Left hindlimb (tissue), 1 donor: ENCODE results near the gene PRMT1.

Experiments
- DNase-seq: peaks from one replicate; pipeline ENCODE4 v3.0.0-alpha.2; 2018

Gene PRMT1

DNA sequence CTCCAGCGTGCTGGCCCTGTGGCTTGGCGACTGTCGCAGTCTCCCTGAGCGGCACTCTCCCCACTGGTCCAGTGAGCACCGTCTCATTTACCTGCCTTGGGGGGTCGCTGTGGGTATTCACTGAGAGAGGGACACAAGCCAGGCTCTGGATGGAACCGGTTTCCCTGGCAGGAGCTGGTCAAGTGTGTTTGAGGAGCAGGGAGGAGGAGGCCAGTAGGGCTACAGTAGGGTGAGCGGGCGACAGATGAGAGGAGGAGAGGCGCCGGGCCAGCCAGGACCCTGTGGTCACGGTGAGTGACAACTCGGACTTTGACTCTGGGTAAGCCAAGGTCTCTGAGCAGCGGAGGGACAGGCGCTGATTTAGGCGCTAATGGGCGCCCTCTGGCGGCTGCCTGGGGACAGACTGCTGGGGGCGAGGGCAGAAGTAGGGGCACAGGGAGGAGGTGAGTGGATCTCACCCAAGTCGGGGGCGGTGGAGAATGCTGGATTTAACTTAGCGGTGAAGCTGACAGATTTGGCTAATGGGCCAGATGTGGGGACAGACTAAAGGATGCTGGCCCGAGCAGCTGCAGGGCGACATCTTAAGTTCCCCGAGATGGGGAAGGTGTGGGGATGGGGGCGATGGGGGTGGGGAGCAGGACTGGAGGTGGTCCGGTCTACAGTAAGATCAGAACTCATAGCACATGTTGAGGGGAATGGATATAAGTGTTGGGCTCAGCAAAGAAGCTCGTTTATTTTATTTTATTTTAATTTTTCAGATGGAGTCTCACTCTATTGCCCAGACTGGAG is 4.7 kb upstream of the PRMT1 start:
- DNase-seq, result no peak

DNA sequence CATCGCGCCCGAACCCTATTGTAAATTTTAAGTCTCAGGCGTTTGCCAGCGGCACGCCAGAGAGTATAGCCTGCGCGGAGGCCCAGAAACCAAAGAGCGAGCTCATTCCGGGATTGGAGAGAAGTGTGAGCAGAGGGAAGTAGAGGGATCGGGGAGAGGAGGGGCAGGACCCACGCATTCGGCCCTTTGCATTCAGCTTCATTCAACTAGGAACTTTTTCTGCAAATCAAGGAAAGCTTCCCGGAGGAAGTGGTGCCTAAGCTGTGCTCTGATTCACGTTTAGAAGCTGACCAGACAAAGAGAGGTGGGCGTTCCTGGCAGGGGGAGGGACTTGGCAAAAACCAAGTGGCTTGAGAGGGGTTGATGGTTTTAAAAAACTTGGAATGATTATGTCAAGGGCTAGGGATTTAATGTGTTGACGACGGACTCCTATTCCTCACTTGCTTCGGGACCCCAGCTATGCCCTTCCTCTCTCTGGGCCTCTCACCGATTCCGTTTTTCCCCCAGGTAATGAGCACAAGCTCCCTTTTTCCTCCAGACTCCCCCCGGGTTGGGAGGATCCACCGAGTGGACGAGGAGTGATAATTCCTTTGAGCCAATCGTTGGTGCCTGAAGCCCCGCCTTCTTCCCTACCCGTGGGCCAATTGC is 811 bp upstream of the PRMT1 start:
- no peak for DNase-seq

DNA sequence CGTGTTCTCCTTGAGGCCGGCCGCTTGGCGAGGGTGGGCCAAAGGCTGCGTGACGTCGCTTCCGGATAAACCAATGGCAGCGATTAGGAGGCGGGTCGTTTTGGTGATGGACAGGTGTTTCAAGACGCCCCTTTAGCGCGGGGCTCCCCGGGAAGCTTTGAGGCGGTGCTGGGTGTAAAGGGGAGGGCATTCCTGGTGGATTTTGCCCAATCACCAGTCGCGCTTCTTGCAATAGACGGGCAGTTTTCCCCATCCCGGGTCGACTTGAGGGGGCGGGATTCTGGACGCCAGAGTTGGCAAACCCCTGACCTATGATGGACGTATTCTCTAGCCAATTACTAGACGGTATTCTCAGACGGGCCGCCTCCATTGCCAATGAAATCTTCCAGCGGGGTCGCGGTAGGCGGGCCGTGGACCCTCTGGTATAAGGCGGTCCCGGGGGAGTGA is 264 bp upstream of the PRMT1 start:
- peak; percentile 100 for DNase-seq

DNA sequence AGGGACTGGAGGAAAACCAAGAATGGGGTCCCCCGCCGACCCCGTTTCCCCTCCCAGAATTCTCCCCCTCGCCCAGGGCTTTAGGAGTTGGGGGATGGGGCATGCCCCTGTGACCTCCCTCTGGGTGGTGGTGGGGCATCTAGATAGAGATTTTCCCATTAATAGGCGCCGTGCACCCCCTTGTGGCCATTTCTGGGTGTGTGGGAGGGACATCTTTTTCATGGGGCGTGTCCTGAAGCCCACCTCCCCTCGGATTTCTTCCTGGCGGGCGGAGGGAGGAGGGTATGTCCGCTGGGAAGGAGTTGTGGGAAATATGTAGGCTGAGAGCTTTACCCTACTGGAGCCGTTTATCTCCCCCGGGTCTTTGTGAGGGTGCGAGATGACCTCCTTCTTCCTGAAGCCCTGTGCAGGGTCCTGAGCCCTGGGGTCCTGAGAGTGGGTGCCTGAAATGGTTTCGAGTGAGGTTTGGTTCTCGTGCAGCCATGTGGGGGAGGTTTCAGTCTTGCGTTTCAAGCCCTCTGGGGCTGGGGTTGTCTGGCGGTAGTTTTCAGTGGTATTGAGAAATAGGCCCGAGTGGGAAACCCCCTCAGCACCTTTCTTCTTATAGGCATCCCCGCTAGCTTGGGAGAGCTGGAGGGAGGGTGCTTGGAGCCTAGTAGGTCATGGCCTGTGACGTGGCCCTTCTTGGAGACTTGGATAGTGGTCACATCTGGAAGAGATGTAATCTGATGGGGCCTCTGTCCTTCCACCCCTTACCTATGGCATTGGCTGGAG is 1.0 kb downstream of the PRMT1 start:
- DNase-seq, result peak; percentile 87

DNA sequence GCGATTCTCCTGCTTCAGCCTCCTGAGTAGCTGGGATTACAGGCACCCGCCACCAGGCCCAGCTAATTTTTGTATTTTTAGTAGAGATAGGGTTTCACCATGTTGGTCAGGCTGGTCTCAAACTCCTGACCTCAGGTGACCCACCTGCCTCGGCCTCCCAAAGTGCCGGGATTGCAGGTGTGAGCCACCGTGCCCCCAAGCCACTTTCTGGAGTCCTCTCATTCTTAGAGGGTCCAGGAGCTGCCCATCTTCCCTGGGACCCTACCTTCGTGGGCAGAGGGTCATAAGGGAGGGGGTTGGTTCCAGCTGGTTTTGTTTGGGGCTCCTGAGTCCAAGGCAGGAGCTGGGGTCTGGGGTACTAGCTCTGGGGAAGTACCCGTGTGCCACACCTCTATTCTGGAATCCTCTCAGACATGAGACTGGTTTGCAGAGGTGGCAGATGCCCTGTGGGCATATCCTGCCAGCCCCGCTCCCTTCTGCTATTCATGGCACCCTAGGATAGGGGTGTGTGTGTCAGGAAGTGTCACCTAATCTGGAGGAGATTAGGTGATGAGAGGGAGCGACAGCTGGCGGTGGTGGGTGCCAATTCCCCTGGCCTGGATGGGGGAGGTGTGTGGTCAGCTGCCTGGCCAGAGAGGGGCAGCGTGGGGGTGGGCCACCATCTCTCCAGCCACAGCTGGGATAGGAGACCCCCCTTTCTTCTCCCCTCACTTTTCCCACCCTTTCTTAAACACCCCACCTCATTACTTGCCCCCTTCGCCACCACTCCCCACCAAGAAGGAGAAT is 2.1 kb downstream of the PRMT1 start:
- no peak for DNase-seq

DNA sequence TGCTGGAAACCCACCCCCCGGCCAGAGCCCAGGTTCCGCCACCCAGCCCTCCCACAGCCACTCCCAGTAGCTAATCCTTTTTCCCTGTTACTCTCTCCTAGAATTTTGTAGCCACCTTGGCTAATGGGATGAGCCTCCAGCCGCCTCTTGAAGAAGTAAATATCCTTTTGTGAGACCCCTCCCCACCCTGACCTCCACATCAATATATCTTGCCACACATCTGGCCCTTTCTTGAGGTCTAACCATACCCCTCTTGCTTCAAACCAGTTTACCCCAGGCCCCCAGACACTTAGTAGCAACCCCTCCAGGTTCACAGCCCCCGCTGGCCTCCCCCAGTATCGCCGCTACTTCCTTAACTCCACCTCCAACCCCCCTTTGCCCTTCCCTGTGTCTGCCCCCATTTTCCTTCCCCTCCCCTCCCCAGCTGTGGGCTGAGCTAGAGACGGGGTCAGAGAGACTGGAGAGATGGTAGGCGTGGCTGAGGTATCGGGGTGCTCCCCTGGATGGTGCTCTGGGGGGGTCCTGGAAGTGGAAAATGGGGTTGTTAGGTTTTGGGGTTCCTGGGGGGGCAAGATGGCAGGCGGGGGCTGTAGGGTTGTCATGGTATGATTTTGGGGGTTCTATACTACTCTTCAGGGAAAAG is 2.8 kb downstream of the PRMT1 start:
- DNase-seq, result no peak

DNA sequence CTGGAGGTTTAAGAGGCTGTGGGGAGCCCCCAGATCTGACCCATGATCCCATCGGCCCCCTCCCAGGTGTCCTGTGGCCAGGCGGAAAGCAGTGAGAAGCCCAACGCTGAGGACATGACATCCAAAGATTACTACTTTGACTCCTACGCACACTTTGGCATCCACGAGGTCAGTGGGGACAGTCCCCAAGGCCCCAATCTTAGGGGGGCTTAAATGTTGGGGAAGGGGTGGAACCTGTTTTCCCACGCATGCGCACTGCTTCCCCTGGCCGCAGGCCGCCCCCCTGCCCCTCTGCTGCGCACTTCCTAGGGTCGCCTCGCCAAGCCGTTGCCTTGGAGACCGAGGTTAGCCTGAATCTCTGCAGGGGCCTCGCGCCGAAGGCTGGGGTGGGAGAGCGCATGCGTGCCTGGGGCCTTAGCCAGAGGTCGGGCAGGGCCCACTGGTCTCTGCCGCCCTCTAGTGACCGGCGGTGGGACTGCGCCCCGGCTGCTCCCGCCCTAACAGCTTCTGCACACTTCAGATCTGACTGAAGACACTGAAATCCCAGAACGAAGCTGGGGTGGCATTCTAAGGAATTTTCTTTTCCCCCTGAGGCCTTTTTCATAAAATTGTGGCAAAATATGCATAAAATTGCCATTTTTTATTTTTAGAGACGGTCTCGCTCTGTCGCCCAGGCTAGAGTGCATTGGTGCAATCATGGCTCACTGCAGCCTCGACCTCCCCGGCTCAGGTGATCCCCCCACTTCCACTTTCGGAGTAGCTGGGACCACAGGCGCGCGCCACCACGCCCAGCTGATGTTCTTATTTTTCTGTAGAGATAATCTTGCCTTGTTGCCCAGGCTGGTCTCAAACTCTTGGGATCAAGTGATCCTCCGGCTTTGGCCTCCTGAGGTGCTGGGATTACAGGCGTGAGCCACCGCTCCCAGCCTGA is 3.6 kb downstream of the PRMT1 start:
- peak; percentile 95 for DNase-seq

DNA sequence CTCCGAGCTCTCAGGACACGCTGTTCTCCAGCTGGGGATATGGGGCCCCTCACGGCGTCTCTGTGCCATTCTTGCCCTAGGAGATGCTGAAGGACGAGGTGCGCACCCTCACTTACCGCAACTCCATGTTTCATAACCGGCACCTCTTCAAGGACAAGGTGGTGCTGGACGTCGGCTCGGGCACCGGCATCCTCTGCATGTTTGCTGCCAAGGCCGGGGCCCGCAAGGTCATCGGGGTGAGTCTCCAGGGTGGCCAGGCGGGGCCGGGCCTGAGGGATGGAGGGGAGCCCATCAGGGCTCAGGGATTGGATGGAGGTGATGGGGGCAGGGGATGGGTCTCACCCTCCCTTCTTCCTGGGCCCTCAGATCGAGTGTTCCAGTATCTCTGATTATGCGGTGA is 4.8 kb downstream of the PRMT1 start:
- no peak for DNase-seq

DNA sequence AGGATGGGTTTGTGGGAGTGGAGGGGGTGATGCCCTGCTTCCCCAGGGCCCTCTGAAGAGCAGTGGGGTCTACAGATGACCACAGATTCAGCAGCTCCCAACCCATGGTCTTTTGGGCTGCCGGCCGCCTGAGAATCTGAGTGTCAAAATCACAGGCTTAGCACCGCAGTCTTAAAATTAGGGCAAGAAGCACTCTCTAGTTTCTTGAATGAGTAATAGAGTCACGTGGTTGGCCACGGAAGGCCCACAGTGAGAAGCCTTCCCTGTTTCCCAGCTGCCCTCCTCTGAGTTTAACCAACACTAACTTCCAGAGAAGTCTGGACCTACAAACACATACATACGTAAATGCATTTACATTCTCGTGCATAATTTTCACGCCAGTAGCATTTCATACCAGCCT is 5.2 kb downstream of the PRMT1 start:
- DNase-seq, result no peak

DNA sequence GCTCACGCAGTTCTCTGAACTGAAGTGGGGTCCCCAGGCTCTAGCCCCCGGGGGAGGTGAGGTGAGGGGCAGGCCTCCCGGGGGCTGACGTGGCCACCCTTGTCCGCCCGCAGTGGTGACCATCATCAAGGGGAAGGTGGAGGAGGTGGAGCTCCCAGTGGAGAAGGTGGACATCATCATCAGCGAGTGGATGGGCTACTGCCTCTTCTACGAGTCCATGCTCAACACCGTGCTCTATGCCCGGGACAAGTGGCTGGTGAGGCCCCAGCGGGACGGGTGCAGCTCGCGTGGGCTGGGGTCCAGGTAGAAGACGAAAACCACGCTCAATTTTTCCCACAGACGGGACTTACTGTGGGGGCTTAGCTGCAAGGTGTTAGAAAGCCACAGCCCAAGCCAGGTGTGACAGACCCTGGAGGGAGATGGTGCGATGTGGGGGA is 6.8 kb downstream of the PRMT1 start:
- no peak for DNase-seq

DNA sequence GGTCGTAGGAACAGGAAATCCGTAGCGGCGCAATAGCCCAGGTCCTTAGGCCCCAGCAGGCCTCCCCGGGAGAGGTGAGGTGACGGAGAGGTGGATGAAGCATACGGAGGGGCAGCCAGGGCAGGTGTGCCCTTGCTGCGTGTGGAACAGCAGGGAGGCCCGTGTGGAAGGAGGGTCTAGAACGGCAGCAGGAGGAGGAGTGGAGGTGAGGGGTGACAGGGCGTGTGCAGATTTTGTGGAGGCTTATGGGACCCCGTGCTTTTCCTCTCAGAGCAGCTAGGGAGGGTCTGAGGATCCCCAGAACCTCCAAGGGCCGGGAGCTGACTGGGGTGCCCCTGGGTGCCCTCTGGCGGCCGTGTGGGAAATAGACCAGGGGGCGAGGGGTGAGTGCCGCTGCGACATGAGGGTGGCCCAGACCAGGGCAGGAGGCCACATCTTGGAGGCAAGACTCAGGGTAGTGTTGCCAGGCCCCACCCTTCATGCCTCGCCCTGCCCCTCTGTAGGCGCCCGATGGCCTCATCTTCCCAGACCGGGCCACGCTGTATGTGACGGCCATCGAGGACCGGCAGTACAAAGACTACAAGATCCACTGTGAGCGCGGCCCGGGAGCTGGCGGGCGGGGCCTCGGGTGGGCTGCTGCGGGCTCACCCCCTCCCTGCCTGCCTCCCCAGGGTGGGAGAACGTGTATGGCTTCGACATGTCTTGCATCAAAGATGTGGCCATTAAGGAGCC is 7.3 kb downstream of the PRMT1 start:
- no peak for DNase-seq

DNA sequence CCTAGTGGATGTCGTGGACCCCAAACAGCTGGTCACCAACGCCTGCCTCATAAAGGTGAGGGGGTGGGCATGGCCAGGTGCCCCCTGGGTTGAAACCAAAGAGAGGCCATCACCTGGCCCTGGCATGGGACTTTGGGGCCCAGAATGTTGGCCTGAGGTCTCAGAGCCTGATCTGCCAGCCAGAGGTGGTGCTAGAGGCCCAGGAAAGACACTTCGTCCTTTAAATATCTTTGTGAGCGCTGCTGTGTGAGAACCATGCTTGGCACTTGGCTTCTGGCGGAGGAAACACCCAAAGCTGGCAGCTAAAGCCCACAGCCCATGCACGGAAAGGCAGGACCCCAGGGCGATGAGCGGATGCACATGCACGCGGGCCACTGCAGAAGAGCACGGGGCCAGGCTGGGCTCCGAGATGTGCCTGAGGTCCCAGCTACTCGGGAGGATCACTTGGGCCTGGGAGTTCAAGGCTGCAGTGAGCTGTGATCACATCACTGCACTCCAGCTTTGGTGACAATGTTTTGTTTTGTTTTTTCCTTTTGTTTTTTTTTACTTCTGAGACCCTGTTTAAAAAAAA is 8.0 kb downstream of the PRMT1 start:
- no peak for DNase-seq

DNA sequence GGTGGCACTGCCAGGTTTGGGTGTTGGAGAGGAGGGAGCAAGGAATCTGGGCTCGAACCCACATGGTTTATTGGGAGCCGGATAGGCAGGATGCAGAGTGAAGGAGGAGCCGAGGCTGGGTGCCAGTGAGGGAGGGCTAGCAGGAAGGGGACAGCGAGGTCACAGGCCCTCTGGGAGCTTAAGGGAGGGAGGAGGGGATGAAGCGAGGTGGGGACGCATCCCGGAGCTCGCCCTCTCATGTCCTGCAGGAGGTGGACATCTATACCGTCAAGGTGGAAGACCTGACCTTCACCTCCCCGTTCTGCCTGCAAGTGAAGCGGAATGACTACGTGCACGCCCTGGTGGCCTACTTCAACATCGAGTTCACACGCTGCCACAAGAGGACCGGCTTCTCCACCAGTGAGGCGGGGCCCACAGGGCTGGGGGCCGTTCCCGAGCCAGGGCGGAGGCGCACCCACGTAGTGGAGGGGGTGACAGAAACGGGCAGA is 8.8 kb downstream of the PRMT1 start:
- no peak for DNase-seq

DNA sequence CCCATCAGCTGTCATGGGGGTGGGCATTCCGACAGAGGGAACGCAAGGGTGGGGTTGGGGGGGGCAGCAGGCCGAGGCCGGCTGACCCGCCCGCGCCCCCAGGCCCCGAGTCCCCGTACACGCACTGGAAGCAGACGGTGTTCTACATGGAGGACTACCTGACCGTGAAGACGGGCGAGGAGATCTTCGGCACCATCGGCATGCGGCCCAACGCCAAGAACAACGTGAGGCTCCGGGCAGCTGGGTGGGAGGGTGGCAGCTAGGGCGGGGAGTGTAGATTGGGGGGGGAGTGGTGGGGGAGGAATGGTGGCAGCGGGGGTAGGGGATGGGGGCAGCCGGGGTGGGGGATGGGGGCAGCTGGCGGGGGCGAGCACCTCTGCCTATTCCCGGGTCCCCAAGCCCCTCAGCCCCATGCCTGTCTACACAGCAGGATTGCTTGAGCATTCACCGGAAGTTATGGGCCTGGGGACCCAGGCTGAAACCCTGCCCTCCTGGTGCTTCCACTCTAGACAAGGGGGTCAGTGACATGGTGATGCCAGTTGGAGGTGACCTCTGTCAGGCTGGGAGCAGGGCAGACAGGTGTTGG is 9.5 kb downstream of the PRMT1 start:
- DNase-seq, result no peak

DNA sequence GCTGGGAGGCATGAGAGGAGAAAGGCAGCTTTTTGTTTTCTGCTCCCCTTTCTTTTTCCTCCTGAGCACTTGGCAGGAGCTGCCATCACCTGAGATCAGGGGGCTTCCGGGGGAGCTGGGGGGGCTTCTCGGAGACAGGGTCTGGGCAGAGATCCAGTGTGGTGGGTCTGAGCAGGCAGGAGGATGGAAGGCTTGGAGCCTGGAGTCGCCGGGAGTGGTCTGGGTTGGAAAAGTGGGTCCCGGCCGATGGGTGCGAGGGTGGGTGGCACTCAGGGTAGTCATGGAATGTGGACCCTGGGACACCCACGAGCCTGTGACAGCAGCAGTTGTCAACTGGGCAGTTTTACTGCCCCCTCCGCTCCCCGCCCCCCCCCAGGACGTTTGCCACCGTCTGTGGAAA is 10.1 kb downstream of the PRMT1 start:
- no peak for DNase-seq

DNA sequence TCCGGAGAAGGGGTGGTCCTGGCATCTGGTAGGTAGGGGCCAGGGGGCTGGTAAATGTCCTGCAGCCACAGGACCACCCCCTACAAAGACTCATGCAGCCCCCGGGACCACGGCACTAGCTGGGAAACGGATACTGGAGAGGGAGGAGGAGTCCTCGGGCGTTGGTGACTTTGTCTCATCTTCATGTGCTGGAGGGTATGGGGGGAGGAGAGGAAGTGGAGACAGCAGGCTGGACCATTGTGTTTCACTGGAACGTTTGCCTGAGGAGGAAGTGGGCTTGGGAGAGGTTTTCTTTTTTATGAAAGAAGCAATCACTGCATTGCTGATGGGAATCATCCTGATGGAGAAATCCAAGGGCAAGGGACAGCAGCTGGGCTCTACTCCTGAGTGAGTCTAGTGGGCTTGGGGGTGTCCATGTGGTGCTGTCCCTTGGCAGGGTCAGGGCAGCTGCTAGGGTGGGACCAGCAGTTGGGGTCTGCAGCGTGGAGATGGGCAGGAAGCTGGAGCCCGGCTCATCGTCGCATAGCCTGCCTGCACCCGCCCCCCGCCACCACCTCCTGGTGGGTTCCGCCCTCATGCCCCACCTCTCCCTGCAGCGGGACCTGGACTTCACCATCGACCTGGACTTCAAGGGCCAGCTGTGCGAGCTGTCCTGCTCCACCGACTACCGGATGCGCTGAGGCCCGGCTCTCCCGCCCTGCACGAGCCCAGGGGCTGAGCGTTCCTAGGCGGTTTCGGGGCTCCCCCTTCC is 10.7 kb downstream of the PRMT1 start:
- DNase-seq, result no peak

DNA sequence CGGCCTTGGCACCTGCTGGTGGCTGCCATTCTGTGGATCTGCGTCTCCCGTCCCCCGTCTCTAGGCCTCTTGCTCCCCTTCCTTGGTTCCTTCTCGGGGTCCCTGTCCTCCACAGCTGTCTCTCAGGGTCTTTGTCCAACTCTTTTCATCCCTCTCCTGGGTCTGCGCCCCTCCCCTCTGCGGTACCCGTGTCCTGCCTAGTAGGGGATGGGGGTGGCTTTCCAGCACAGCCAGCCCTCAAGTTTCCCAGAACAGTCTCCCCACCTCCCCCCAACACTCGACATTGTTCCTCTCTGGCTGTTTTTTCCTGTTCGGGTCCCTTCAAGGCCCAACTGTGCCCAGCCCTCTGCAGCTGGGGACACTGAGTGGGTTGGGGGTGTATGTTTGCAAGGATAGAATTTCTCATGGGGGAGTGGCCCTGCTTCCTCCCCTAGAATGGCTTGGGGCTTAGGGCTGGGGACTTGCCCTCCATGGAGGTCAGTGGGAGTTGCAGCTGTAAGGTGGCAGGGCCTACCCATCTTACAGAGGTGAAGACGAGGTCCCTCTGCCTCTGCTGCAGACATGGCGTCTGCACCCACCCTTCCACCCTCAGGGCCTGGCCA is 11.6 kb downstream of the PRMT1 start:
- DNase-seq, result no peak
